B cell (primary cell): Measurements from ENCODE around the gene RNGTT. TPM values are rescaled to one million over a fixed set of nuclear protein-coding genes. Genes with fewer than 3 reads are reported as not detected.

Source experiments
- ATAC-seq: fragments of 200-7000 bp; cut with Tn5 transposase; one replicate; pipeline ENCODE4 v1.10.0; 2021; ENCODE audit warnings: low read depth, mild to moderate bottlenecking, moderate number of reproducible peaks, moderate library complexity
- CTCF ChIA-PET: fragments of 350-600 bp; sonication (Branson Sonifier 250); formaldehyde crosslinking; loops from one replicate; lab custom pipeline; 2021; ENCODE audit warnings: antibody characterized with exemption, inconsistent platforms; lab: Charles Lee
- POLR2A ChIA-PET: fragments of 350-600 bp; sonication (Branson Sonifier 250); formaldehyde crosslinking; loops from one replicate; lab custom pipeline; 2021; ENCODE audit warnings: antibody characterized with exemption; lab: Charles Lee
- DNase-seq: peaks from one replicate; pipeline ENCODE4 v3.0.0; 2013
- H2AFZ ChIP-seq: 2 replicates; pipeline ENCODE4 v1.6.1; 2012; ENCODE audit warnings: mild to moderate bottlenecking, low read depth, low read length; ENCODE audit not compliant: insufficient read depth, poor library complexity, severe bottlenecking
- H3K27ac ChIP-seq, 2 donors: 1 replicate in 1 of 2; 2 replicates in 1 of 2; pipeline ENCODE4 v1.5.1; 2012 to 2013; ENCODE audit warnings: low read length in 2 of 2, mild to moderate bottlenecking in 2 of 2, moderate library complexity in 1 of 2
- H3K27me3 ChIP-seq, 4 experiments: fragments of 200-600 bp in 1 of 4; sonication (generic) in 1 of 4; replicated peaks in 1 of 4; 1 replicate in 2 of 4; 2 replicates in 2 of 4; pipeline versions ENCODE4 v1.6.1 to v1.7.0; 2013 to 2016; ENCODE audit warnings: low read length in 3 of 4, mild to moderate bottlenecking in 2 of 4, mixed read lengths in 1 of 4, moderate library complexity in 1 of 4; ENCODE audit not compliant: insufficient read depth in 4 of 4, control insufficient read depth in 3 of 4; ENCODE audit errors: control extremely low read depth in 1 of 4
- H3K36me3 ChIP-seq, 2 experiments: replicated peaks in 1 of 2; 1 replicate in 1 of 2; 2 replicates in 1 of 2; pipeline versions ENCODE4 v1.6.1 to v1.7.1; 2013; ENCODE audit warnings: low read length in 1 of 2; ENCODE audit not compliant: insufficient read depth in 2 of 2, control insufficient read depth in 1 of 2; ENCODE audit errors: control extremely low read depth in 1 of 2, extremely low read depth in 1 of 2
- H3K4me1 ChIP-seq, 2 donors: fragments of 200-600 bp in 1 of 2; sonication (generic) in 1 of 2; 1 replicate in 1 of 2; 2 replicates in 1 of 2; pipeline versions ENCODE4 v1.5.1 to v1.6.1; 2013 to 2017; ENCODE audit warnings: low read length in 2 of 2; ENCODE audit not compliant: control insufficient read depth in 2 of 2, insufficient read depth in 2 of 2
- H3K4me2 ChIP-seq: replicated peaks from 2 replicates; pipeline ENCODE3; 2012; ENCODE audit warnings: mild to moderate bottlenecking, low read depth, low read length; ENCODE audit not compliant: poor library complexity, severe bottlenecking
- H3K4me3 ChIP-seq, 5 experiments: fragments of 200-600 bp in 1 of 5; sonication (generic) in 1 of 5; 1 replicate in 3 of 5; 2 replicates in 2 of 5; pipeline versions ENCODE4 v1.5.1 to v1.7.0; 2011 to 2016; ENCODE audit warnings: low read length in 4 of 5, mild to moderate bottlenecking in 4 of 5, low read depth in 2 of 5, control low read depth in 1 of 5, moderate library complexity in 1 of 5; ENCODE audit not compliant: insufficient read depth in 1 of 5; ENCODE audit errors: control extremely low read depth in 1 of 5, extremely low read depth in 1 of 5
- H3K79me2 ChIP-seq: fragments of 200-600 bp; sonication (generic); one replicate; pipeline ENCODE4 v1.6.0; 2016; ENCODE audit warnings: low read length; ENCODE audit not compliant: control insufficient read depth, insufficient read depth
- H3K9ac ChIP-seq: fragments of 200-600 bp; sonication (generic); 2 replicates; pipeline ENCODE4 v1.6.1; 2017; ENCODE audit warnings: mild to moderate bottlenecking, low read length, moderate library complexity
- H3K9me3 ChIP-seq, 3 donors: one replicate each; pipeline versions ENCODE4 v1.6.1 to v1.7.1; 2013; ENCODE audit warnings: low read length in 2 of 3; ENCODE audit not compliant: control insufficient read depth in 2 of 3, insufficient read depth in 1 of 3; ENCODE audit errors: control extremely low read depth in 1 of 3
- H4K20me1 ChIP-seq: 2 replicates; pipeline ENCODE4 v1.6.0; 2012; ENCODE audit warnings: mild to moderate bottlenecking, low read length; ENCODE audit not compliant: insufficient read depth, control insufficient read depth, poor library complexity, severe bottlenecking
- H3K27ac Mint-ChIP-seq: one replicate; pipeline ENCODE4 v1.8.0; 2021; ENCODE audit warnings: mixed read lengths
- H3K27me3 Mint-ChIP-seq: one replicate; pipeline ENCODE4 v1.8.0; 2021; ENCODE audit warnings: mixed read lengths
- H3K4me1 Mint-ChIP-seq: one replicate; pipeline ENCODE4 v1.8.0; 2021; ENCODE audit warnings: mixed read lengths
- H3K4me3 Mint-ChIP-seq: one replicate; pipeline ENCODE4 v1.8.0; 2021; ENCODE audit warnings: mixed read lengths
- H3K9me3 Mint-ChIP-seq: one replicate; pipeline ENCODE4 v1.8.0; 2022; ENCODE audit warnings: mixed read lengths; ENCODE audit not compliant: insufficient read depth
- CTCF ChIP-seq: fragments of 200-600 bp; IDR thresholded peaks from one replicate; pipeline ENCODE4 v1.8.0; 2022; ENCODE audit warnings: antibody characterized with exemption, mild to moderate bottlenecking
- EZH2 ChIP-seq: IDR thresholded peaks from 2 replicates; pipeline ENCODE4 v1.6.1; 2012; ENCODE audit warnings: borderline replicate concordance, low read depth, mild to moderate bottlenecking, moderate library complexity, low read length; ENCODE audit not compliant: insufficient read depth, poor library complexity, severe bottlenecking
- WGBS: methylation state at CpG from one replicate; pipeline ENCODE4 v1.1.5; 2013; ENCODE audit warnings: missing lambda C conversion rate; ENCODE audit not compliant: insufficient coverage; 5-methylcytosine and 5-hydroxymethylcytosine counted together
- intact Hi-C: fragments of 100-400 bp; cut with micrococcal nuclease; formaldehyde crosslinking; loops from one replicate; pipeline ENCODE4 v1.10.0; 2022
- polyA plus RNA-seq: library from polyadenylated mRNA; depleted of rRNA; stranded (reverse); fragments of >200 nt; gene quantifications from 2 replicates; pipeline ENCODE4 v1.2.3, GENCODE V29; 2012
- total RNA-seq, 2 donors: library from RNA; stranded (reverse); fragments of 120-200 nt in 1 of 2; gene quantifications; 1 replicate in 1 of 2; 2 replicates in 1 of 2; pipeline versions ENCODE4 v1.2.3 to v1.2.4, GENCODE V29; 2013 to 2022

The RNGTT gene
- total and polyA plus RNA-seq, 2 donors (not counting 1 experiment from before 2014, with no cell fraction given): 10.8 to 29.1 TPM

GRCh38 chr6:88734544-88734943 lies 228.9 kb downstream of the RNGTT start:
- ChIA-PET POLR2A (no interaction called here), CTCF (no interaction called here)
- no peaks in the 10 kb centered on the region for H3K27me3 Mint-ChIP-seq
- Histone ChIP-seq H3K4me2 (no peak overlapping the region), H3K27me3 (no peaks in the 10 kb centered on the region), H3K4me3 (no peak overlapping the region), H4K20me1 (peaks cover 4% of the 10 kb centered on the region), H3K36me3 (peaks cover 0 to 2% of the 10 kb centered on the region in 2 experiments), H3K4me1 (no peaks in the 10 kb centered on the region), H3K9ac (no peak overlapping the region), H3K27ac (no peak overlapping the region), H2AFZ (no peak overlapping the region), H3K79me2 (peaks cover 2% of the 10 kb centered on the region), H3K9me3 (no peaks in the 10 kb centered on the region)
- no peak overlapping the region for H3K4me3 Mint-ChIP-seq
- TF ChIP-seq EZH2 (no peak), CTCF (no peak)
- DNase-seq (no peak), ATAC-seq (no peak)
- H3K27ac Mint-ChIP-seq: no peak overlapping the region
- peaks cover 5% of the 10 kb centered on the region for H3K4me1 Mint-ChIP-seq
- WGBS: 87% methylated on average over 3 of the region's 4 CpGs
- intact Hi-C loops: no loop called here
- no peaks in the 10 kb centered on the region for H3K9me3 Mint-ChIP-seq

- ChIA-PET CTCF (no interaction called here), POLR2A (no interaction called here)
- peaks cover 10% of the 10 kb centered on the region for H3K4me1 Mint-ChIP-seq
- Histone ChIP-seq H3K4me3 (no peak overlapping the region), H4K20me1 (peaks cover 4% of the 10 kb centered on the region), H3K27me3 (no peaks in the 10 kb centered on the region), H3K36me3 (peaks cover 0 to 2% of the 10 kb centered on the region in 2 experiments), H3K27ac (no peak overlapping the region), H3K4me1 (peaks cover 0 to 2% of the 10 kb centered on the region in 2 donors), H3K9me3 (no peaks in the 10 kb centered on the region), H3K9ac (no peak overlapping the region), H2AFZ (no peak overlapping the region), H3K4me2 (no peak overlapping the region), H3K79me2 (peaks cover 2% of the 10 kb centered on the region)
- H3K4me3 Mint-ChIP-seq: no peak overlapping the region
- DNase-seq (no peak), ATAC-seq (no peak)
- no peak overlapping the region for H3K27ac Mint-ChIP-seq
- TF ChIP-seq EZH2: no peak
- no peak for TF ChIP-seq CTCF
- no peaks in the 10 kb centered on the region for H3K9me3 Mint-ChIP-seq
- no peaks in the 10 kb centered on the region for H3K27me3 Mint-ChIP-seq
- WGBS: 95% methylated on average over 4 of the region's 4 CpGs
- intact Hi-C loops: no loop called here
Measured at GRCh38 chr6:88730611-88731011, 232.8 kb downstream of the RNGTT start.
